Heart left ventricle (tissue), 13 donors: ENCODE results near the gene COL8A2.

Source experiments
- POLR2A ChIP-seq, 2 donors: fragments of 450-650 bp; IDR thresholded peaks; one replicate each; pipeline ENCODE4 v1.6.1; 2017; ENCODE audit warnings: antibody characterized with exemption in 2 of 2, mild to moderate bottlenecking in 2 of 2, moderate library complexity in 2 of 2
- TF ChIP-seq, protein P1 (sequence below), 12 donors: fragments of 200-600 bp; sonication (generic) in 4 of 12; IDR thresholded peaks; one replicate each; pipeline versions ENCODE4 v1.5.0 to v1.8.0; 2018 to 2022; ENCODE audit warnings: antibody characterized with exemption in 12 of 12, mild to moderate bottlenecking in 5 of 12
- donor health status: ischemic (EF 13 %, LVEDD 7.1; RV severe dilation, severe dysfunction).
- donor health status: DM: no; HTN: yes; CAD: no.
- donor health status: DM: no; HTN: no; CAD: no.
- donor health status: ischemic (EF 25% LVEDD 6.9; RV normal size, moderate dysfunction).
- donor health status: ischemic (EF 25% LVEDD 5.7; RV mildly dilated, moderate dysfunction).
- donor health status: ischemic (EF 35%, LVEDD 5.7; RV mildly dilated, moderate dysfunction).
- donor health status: nonischemic (EF 11% LVEDD 7.7; RV severe dilation, severe dysfunction).
- donor health status: DM: yes; HTN: yes; CAD: no.
- donor health status: PGD.
- donor health status: ischemic (EF 29% LVEDD 5.4; RV normal size, mild dysfunction).
- donor health status: nonischemic (EF 23%, LVEDD 6.1; RV moderate dilation, normal function).

DNA sequence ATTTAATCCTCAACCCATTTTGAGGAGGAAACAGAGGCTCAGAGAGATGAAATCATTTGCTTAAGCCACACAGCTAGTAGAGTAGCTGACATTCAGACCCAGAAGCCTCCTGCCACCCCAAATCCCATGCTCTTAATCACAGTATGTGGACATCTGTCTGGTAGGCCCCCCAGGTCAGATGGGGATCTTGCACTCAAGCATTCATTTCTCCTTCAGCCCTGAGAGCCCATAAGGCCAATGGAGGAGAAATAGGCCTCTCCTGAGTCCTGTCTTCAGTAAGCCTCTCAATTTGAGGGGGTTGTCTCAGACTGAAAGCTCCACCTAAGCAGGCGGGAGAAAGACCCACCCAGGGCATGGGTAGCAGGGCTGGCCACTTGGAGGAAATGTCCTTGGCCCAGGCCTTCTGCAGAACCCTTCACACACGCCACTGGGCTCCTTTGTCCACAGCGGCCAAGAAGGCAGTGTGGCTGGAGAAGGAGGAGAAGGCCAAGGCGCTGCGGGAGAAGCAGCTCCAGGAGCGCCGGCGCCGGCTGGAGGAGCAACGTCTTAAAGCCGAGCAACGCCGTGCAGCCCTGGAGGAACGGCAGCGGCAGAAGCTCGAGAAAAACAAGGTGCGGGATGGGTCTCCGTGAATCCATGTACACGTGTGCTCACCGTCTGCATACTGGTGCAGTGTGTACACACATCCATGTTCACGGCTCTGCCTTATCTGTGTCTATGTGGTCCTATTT is 47.2 kb upstream of the COL8A2 start:
- TF ChIP-seq, protein P1, sequence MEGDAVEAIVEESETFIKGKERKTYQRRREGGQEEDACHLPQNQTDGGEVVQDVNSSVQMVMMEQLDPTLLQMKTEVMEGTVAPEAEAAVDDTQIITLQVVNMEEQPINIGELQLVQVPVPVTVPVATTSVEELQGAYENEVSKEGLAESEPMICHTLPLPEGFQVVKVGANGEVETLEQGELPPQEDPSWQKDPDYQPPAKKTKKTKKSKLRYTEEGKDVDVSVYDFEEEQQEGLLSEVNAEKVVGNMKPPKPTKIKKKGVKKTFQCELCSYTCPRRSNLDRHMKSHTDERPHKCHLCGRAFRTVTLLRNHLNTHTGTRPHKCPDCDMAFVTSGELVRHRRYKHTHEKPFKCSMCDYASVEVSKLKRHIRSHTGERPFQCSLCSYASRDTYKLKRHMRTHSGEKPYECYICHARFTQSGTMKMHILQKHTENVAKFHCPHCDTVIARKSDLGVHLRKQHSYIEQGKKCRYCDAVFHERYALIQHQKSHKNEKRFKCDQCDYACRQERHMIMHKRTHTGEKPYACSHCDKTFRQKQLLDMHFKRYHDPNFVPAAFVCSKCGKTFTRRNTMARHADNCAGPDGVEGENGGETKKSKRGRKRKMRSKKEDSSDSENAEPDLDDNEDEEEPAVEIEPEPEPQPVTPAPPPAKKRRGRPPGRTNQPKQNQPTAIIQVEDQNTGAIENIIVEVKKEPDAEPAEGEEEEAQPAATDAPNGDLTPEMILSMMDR (IDR thresholded peaks at IDR 0.05): no peak
- TF ChIP-seq POLR2A (IDR thresholded peaks at IDR 0.05): no peak
